Adrenal gland (tissue), 5 donors: ENCODE data around the gene PITPNB.

Source experiments
- CTCF ChIP-seq, 6 experiments: fragments of 450-650 bp in 4 of 6; fragments of 200-600 bp in 2 of 6; sonication (generic) in 1 of 6; IDR thresholded peaks; 1 replicate in 5 of 6; 2 replicates in 1 of 6; pipeline versions ENCODE4 v1.5.1 to v1.8.0; 2016 to 2021; ENCODE audit warnings: antibody characterized with exemption in 6 of 6, mild to moderate bottlenecking in 2 of 6, moderate library complexity in 1 of 6
- POLR2A ChIP-seq, 2 donors: fragments of 450-650 bp; IDR thresholded peaks; one replicate each; pipeline ENCODE4 v1.6.1; 2017; ENCODE audit warnings: antibody characterized with exemption in 2 of 2, mild to moderate bottlenecking in 2 of 2, moderate library complexity in 1 of 2
- donor health status: DM: no; HTN: no; CAD: no.

DNA sequence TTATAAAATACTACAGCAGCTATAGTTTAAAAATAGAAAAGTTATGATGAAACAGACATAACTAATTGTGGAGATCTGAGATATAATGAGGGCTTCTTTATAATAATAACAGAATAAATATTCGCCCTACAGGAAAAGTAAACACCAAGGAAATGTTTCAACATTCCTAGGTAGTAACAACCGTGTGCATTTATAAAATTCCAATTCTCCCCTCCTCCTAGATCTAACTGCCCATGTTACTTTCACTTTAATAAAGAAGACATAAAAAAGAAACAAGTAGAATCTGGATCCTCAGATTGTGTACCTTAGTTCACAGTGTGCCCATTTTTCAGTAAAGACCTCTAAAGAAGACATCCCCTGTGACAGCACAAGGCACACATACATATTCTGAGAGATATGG lies 59.7 kb downstream of the PITPNB start:
- no peak for TF ChIP-seq CTCF (IDR thresholded peaks at IDR 0.05)
- no peak for TF ChIP-seq POLR2A (IDR thresholded peaks at IDR 0.05)
